GM21576 (cell line): Measurements from ENCODE around the gene THSD7A.
"Not testable (repeated sequence)": the region's sequence is repeated elsewhere in the genome, so short reads cannot be mapped to it uniquely, and the experiment has no call there.

Experiments used
- ATAC-seq: cut with Tn5 transposase; IDR thresholded peaks from one replicate; pipeline ENCODE4 v1.9.1; 2021; ENCODE audit warnings: mild to moderate bottlenecking, moderate library complexity; ENCODE audit not compliant: unreplicated experiment

The THSD7A gene

DNA sequence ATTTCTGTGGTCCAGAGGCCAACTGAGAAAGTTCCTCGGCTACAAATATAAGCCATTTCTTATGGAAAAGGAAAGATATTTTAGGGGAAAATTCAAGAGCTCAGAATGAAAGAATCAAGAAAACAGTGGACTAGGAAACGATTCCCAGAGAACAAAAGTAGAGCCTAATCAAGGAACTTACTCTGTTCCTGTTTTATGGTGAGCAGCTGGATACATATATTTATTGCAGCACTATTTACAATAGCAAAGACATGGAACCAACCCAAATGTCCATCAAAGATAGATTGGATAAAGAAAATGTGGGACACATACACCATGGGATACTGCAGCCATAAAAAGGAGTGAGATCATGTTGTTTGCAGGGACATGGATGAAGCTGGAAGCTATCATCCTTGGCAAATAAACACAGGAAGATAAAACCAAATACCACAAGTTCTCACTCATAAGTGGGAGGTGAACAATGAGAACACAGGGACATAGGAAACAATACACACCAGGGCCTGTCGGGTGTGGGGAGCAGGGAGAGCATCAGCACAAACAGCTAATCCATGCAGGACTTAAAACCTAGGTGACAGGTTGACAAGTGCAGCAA lies 298.7 kb downstream of the THSD7A start:
- no peak for ATAC-seq

GRCh38 chr7:11529382-11529781 lies 302.6 kb downstream of the THSD7A start:
- no peak for ATAC-seq

- no peak for ATAC-seq
These were observed 304.3 kb downstream of the THSD7A start for GRCh38 chr7:11527707-11528106.

GRCh38 chr7:11524476-11525397 lies 307.3 kb downstream of the THSD7A start:
- no peak for ATAC-seq

DNA sequence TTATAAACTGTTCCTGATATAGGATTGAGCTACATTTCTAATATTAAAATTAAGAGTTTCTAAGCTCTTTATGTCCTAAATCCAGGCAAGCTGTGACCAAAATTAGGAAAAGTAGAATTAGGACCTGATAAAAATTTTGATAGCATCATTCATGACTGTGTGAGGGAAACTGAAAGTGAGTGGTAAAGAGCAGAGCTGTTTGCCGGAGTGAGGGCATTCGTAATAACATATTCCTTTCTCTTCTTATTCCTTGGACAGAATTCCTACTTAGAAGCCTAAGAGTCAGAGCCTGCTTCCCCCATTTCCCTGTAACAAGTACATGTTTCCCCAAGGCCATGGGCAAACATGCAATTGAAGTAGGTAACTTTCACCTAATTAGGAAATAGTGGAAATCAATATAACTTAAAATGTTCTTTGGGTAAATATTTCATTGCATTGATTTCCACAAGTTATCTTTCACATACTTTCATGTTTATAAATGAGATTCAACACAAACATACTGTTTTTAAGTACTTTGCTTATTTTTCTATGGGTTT lies 310.0 kb downstream of the THSD7A start:
- ATAC-seq = not testable (repeated sequence)

DNA sequence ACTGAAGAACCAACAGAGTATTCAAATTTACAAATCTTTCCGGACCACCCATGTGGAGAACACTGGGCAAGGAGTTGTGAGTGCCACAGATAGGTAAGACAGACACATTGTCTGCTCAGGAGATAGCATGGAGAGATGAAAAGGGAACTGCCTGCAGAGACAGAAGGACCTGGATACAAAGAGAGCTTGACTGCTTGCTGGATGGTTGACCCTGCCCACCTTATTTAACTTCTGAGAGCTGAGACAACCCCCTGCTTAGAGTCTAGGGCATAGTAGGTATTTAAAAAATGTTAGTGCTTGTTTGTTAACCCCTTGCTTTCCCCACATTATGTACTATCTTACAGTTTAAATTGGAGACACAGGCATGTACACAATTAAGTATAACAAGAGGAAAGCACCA lies 314.1 kb downstream of the THSD7A start:
- ATAC-seq = no peak

DNA sequence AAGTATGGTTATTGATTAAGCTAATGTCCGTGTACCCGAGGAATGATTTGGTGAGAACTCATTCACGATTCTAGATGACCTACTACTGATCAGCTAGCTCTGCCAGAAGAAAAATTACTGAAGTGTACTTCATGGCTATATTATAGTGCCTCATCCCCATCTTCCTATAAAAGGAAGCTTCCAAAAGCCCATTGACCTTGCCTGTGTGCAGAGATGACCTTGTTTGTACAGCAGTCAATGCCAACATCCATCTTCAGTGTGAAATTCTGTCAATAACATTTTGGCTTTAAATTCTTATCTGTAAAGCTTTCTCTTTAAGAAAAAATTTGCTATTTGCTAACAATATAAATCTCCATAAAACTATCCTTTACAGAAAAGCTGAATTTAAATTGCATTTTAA lies 315.7 kb downstream of the THSD7A start:
- ATAC-seq = no peak

GRCh38 chr7:11513460-11513859 lies 318.5 kb downstream of the THSD7A start:
- no peak for ATAC-seq

DNA sequence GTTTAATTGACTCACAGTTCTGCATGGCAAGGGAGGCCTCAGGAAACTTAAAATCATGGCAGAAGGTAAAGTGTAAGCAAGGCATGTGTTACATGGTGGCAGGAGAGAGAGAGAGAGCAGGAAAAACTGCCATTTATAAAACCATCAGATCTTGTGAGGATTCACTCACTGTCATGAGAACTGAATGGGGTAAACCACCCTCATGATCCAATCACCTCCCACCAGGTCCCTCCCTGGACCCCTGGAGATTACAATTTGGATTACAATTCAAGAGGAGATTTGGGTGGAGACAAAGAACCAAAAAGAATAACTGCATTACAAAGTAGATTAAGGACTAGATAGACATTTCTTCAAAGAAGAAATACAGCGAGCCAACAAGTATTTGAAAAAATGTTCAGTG lies 324.1 kb downstream of the THSD7A start:
- no peak for ATAC-seq

- no peak for ATAC-seq
These were observed 325.6 kb downstream of the THSD7A start for GRCh38 chr7:11506417-11506816.

GRCh38 chr7:11505471-11505985 lies 326.5 kb downstream of the THSD7A start:
- no peak for ATAC-seq

- no peak for ATAC-seq
These were observed 339.7 kb downstream of the THSD7A start for GRCh38 chr7:11492307-11492706.

GRCh38 chr7:11491811-11492210 lies 340.2 kb downstream of the THSD7A start:
- ATAC-seq = no peak

DNA sequence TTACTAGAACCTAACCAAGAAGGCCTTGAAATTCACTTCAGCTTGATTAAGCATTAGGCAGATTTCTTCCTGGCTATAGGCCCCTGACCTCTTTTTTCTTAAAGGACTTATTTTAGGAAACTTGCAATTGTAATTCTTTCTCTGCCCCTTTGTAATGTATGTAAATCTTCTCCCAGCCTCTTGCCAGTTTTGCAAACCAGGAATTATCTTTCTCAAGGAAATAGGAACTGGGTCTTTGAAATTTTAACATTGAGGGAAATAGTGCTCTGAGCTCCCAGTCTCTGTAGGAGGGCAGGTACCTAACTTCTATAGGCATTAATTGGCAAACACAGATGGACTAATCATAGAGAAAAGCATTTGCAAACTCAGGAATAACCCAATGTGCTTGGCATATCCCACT lies 342.7 kb downstream of the THSD7A start:
- no peak for ATAC-seq

DNA sequence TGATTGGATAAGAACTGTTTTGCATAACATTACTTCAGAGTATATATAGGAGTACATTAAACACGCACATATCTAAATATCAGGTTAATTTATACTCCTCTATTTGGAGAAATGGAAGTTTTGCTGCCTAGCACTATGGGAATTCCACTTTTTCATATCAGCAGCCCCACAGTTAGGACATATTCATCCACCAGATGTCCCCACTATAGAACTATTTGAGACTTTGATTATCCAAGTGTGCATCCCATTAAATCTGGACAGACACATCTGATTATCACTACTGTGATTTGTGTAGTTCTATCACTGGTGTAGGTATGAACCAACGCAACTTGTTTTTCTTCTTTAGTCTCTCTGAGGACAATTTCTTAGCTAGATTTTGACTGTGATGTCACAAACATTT lies 345.7 kb downstream of the THSD7A start:
- no peak for ATAC-seq

DNA sequence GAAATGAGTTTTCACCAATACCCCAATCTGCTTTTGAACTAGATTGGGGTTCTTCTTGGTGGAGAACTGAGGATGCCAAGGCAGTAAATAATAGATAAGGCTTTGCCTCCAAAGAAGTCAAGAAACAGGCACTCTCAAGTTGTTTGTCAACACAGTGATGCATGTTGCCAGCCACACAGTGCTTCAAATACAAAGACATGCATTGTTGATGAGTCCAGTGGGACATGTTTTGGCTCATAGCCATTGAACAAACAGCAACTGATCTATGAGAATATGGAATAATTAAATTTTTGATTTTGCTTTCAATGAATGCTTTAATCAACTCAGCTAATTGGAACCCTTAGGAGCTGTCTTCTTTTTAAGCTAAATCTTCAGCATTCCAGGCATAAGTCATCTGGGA lies 346.4 kb downstream of the THSD7A start:
- no peak for ATAC-seq

GRCh38 chr7:11480143-11480542 lies 351.9 kb downstream of the THSD7A start:
- no peak for ATAC-seq

DNA sequence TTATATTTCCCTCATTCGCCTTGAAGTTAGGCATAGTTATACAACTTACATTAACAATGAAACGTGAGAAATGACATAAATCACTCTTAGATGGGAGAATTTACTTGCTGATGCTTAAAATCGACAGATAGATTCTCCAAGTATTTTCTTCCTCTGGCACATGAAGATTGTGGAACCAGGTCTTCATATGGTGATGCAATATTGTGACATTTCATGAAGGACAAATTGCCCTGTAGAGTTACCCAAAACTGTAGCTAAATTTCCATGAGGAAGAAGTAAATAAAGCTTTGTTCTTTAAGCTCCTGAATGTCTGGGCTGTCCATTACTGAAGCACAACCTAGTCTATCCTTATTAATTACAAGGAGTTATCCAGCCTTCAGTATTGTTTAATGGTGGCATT lies 353.1 kb downstream of the THSD7A start:
- no peak for ATAC-seq

DNA sequence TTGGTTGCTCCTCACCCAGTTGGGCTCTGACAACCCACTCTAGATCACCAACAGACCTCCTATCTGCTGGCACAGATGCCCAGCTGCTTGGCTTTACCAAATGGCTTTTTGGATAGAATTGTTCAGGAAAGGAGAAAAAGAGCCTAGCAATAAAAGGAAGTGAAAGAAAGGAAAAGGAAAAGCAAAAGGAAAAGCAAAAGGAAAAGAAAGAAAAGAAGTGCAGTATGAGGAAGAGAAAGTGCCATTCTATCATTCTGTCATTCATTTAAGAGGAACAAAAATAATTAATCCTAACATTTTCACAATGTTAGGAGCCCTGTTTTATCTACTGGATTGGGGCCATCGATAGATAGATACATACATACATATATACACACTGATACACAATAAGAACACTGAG lies 353.6 kb downstream of the THSD7A start:
- ATAC-seq = no peak

- no peak for ATAC-seq
These were observed 357.0 kb downstream of the THSD7A start for GRCh38 chr7:11474902-11475585.

- ATAC-seq = no peak
These were observed 358.1 kb downstream of the THSD7A start for GRCh38 chr7:11473807-11474424.
